GM18498 (cell line): ENCODE data around the gene CSTPP1.
"Not testable (repeated sequence)": the region's sequence is repeated elsewhere in the genome, so short reads cannot be mapped to it uniquely, and the experiment has no call there.

Experiments used
- ATAC-seq: cut with Tn5 transposase; IDR thresholded peaks from one replicate; pipeline ENCODE4 v1.9.1; 2021; ENCODE audit warnings: mild to moderate bottlenecking, moderate library complexity; ENCODE audit not compliant: unreplicated experiment

The CSTPP1 gene

DNA sequence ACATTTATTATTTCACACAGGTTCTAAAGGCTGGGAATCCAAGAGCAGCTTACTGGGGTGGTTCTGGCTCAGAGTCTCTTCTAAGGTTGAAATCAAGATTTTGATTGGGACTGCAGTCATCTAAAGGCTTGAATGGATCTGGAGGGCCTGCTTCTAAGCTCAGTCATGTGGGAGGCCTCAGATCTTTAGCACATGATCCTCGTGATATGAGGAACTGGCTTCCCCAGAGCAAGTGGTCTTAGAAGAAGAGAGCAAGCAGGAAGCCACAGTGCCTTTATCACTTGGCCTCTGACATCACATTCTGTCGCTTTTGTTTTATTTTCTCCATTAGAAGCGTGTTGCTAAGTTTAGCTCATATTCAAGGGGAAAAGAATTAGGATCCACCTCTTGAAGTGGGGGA, 151.2 kb downstream of the CSTPP1 start:
- ATAC-seq, result no peak

- no peak for ATAC-seq
Measured at GRCh38 chr11:47093541-47093940, 157.0 kb downstream of the CSTPP1 start.

GRCh38 chr11:47096871-47097270, 160.3 kb downstream of the CSTPP1 start:
- not testable (repeated sequence) for ATAC-seq

- not testable (repeated sequence) for ATAC-seq
Measured at GRCh38 chr11:47098223-47098622, 161.7 kb downstream of the CSTPP1 start.

DNA sequence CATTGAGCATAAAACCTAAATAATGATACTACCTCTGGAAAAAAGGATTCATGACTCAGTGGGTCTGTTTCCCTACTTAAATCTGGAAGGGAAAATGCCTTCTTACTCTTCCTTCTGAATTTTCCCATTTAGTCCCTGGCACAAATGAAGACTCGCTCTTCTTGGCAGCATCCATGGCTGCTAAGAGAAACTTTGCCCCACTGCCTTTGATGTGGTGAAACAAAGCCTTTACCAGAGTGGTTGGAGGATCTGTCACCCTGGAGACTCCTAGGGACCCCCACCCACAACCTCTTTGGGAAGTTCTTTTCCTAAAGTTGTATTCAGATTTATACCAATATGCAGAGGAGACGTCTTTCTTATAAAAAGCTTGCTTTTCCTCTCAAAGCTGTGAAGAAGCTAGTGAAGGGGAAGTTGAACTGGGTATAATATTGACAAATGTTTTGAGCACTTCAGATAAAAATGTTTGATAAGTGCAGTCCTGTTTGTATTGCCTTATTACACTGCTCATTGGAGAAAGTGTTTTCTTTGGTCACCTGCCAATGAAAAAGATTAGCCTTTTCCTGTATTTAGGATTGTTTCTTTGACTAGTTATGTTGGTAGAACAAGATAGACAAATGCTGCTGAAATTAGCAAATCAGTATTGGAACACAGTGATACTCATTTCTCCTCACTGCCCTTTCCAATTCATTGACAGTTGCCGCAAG, 162.8 kb downstream of the CSTPP1 start:
- ATAC-seq, result no peak

GRCh38 chr11:47099918-47100315, 163.4 kb downstream of the CSTPP1 start:
- no peak for ATAC-seq

GRCh38 chr11:47101406-47101805, 164.8 kb downstream of the CSTPP1 start:
- no peak for ATAC-seq

DNA sequence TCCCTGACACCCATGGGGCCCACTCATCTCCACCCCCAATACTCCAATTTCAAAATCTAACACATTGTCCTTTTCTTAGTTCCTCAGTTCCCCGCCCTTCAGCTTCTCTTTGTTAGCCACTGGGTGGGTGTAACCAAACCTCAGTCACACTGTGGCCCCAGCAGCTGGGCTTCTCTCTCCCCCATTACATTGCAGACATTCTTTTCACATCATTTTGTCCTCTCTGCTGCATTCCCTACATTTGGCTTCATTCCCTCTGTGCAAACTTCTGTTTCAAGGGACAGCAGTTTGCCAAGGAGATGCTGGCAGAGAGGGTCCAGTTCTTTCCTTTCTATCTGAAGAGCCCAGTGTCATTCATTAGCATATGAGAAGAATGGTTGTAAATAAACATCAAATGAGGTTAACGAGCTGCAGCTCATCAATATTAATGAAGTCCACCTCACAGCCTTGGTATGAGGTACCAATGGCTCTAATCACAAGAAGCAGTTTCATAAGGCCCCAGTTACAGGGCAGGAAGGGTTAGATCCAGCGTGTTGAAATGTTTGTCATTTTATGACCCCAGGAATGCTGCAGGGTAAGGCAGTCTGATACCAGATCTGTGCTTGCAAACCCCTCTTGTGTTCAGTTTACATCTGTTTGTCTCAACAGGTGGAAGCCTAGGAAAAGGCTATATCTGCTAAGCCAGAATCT, 167.8 kb downstream of the CSTPP1 start:
- ATAC-seq, result no peak

DNA sequence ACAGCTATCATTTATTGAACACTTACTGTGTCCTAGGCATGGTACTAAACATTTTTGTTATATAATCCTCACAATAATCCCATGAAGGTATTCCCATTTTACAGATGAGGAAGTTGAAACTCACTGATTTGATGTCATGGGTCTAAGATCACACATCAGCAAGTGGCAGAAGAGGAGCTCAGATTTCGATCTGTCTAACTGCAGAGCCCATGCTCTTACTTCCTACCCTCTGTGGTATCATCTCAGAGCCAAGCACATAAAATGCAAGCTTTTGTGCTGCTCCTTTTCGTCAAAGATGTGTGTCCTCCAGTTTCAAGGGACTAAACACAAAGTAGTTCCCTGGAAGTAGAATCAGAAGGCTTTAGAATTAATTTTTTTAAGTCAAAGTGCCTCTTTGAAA, 169.0 kb downstream of the CSTPP1 start:
- no peak for ATAC-seq

DNA sequence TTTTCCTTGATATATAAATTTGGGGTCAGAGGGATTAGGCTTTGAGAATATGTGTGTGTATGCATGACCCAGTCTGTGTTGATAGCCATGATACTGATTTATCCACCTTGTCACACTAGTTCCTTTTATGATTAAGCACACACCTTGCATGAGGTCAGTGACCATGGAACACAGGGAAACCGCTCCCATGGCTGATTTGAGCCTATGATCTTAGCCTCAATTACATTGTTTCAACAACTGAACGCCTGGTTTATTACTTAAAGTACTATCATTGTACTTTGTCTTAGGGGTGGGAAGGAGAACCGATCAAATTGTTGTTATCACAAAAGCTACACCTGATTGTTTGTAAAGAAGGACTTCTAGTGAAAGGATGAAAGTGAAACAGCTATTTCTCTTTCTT, 169.4 kb downstream of the CSTPP1 start:
- no peak for ATAC-seq

DNA sequence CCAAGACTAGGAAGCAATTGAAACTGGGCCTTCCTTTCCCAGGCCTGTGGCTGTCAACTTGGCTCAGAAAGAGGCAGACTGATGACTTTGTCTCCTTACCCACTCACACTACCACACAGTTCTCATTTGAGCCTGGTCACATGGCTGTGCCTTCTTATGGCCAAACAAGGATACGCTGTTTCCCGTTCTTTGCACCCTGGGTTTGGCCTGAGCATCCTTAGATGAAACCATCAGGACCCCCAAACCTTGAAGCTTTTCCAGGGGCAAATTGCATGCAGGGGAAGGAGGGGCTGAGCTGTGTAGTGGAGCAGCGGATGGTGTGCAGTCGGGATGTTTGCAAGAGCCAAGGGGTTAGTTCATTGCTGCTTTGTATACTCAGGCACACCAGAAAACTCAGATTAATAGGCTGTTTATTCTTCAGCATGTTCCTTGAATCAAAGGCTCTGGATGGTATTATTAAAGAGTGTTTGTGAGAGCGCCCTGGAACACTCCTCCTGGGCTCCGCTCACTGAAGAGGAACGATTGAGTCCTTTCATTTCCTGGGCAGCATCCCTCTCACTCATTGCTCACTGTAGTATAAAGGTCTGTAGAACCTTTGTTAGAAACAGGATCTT, 170.3 kb downstream of the CSTPP1 start:
- no peak for ATAC-seq

DNA sequence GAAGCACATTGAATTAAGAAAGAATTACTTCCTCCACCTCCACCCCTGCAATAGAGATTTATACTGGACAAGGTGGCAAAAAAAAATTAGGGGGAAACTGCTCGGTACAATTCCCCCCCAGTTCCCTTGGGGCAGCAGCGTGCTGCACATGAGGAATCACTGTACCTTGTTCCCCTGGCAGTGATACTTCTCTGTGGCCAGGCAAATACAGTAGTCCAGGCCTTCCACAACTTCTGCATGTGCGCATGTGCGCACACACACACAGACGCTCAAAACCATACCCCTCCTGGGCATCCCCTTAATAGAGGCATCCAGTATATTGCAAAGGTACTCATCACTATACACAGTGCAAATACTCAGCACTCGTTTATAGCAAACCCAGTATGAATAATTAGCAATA, 171.2 kb downstream of the CSTPP1 start:
- no peak for ATAC-seq

GRCh38 chr11:47108214-47108613, 171.7 kb downstream of the CSTPP1 start:
- no peak for ATAC-seq

DNA sequence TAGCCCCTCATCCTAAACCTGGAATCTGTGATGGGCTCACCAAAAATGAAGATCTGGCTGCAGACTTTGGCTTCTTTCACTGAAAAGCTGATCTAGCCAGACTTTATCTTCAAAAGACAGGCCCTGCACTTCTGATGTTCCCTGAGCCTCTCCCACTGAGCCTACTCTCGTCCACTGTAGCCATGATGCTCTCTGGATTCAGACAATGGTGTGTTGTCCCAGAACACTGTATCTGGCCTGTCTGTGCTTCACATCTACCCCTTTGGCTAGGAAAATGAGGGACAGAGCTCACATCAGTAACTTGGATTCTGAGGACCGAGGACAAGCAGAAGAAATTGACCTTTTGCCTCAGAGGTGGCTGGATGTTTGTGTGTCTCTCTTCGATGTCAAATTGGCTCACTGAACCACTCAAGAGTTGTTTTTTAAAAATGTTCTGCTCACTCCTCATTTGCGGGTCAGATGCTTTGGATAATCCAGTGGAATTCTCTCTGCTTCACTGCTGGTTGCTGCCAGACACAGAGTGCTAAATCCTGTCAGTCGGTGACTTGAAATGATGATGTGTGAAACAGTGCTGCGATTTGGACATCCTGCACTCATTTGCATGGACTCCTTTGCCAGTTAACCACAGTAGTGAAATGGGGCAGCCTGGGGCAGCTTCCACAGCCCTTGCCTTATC, 172.6 kb downstream of the CSTPP1 start:
- peak; percentile 45 for ATAC-seq

DNA sequence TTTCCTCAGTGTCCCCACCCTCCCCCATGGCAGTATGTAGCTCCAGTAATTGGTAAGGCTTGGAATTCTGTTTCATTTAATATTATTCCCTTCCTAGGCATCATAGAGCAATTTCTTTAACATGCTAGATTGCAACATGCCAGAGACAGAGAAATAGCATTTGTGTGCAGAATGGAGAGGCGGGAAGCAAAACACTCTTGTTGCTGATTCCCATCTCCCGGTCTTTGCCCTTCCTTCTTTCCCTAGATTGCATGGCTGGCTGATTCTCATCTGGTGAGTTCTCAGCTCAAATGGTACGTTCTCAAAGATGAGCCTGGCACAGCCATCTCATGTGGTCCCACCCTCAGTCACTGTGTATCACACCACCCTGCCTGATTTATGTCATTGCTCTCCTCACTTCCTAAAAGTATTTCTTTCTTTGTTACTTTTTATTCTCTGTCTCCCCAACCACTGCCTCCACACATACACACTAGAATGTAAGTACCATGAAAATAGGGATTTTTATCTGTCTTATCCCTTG, 173.2 kb downstream of the CSTPP1 start:
- ATAC-seq, result no peak

DNA sequence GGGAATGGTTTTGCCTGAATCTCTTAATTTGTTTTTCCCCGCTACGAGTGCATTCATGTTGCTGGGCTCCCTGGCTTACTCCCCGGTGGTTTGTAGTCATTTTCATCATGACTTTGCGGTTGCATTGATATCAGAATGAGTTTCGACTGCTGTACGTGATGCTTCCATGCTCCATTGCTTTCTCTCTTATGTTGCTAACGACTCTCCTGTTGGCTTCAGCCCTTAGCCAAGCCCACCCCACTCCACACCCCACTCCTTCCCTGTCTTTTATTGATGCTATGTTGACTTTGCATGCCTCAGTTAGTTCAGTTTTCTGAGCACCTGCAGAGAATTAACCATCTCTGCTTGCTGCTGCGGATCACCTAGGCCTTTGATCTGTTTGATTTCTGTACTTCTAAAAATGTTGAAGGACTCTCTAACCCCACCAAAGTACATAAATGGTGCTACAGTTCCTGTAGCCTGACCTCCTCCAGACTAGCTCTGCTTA, 174.8 kb downstream of the CSTPP1 start:
- ATAC-seq, result peak; percentile 85

DNA sequence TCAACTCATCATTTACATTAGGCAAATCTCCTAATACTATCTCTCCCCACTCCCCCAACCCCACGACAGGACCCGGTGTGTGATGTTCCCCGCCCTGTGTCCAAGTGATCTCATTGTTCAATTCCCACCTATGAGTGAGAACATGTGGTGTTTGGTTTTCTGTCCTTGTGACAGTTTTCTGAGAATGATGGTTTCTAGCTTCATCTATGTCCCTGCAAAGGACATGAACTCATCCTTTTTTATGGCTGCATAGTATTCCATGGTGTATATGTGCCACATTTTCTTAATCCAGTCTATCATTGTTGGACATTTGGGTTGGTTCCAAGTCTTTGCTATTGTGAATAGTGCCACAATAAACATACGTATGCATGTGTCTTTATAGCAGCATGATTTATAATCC, 176.4 kb downstream of the CSTPP1 start:
- not testable (repeated sequence) for ATAC-seq

GRCh38 chr11:47118958-47119688, 182.6 kb downstream of the CSTPP1 start:
- not testable (repeated sequence) for ATAC-seq

DNA sequence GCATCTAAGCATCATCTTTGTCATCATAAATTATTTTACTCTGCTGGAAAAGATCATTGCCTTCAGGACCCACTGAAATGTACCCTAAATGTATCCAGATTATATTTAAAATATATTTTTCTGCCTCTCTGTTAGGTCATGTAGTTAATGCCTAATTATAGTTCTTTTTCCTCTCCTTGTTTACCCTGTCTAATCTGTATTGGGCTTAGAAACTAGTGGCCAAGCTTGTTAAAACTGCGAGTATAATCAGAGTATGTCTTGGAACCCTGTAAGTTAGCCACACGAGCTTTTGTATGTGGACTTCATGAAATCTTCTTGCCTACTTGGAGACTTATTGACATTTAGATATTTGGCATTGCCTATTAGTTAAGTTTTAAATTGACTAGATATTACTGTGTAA, 184.5 kb downstream of the CSTPP1 start:
- no peak for ATAC-seq

- ATAC-seq, result no peak
Measured at GRCh38 chr11:47121731-47122130, 185.2 kb downstream of the CSTPP1 start.

DNA sequence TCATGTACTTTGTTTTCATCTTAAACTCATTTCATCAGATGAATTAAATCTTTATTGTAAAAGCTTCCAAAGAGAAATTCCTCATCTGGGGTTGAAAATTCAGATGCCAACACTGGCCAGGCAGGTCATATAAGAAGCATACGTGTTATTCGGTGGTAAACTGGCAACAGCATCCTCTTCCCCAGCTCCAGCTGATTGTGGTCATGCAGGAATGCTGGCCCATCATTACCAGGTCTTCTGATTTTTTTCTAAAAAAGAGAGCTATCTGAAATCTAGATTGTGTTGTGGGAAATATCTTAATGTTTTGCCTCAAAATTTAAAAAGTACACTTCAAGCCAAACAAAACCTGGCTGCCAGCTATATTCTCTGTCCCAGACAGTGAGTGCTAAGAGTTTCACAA, 186.5 kb downstream of the CSTPP1 start:
- ATAC-seq, result no peak
